Large intestine (tissue), 3 donors: ENCODE data around the gene POU2AF1. TPM values are rescaled to one million over a fixed set of nuclear protein-coding genes. Genes with fewer than 3 reads are reported as not detected.

Experiments used
- DNase-seq, 2 donors: peaks; one replicate each; pipeline versions ENCODE4 v3.0.0 to v3.0.0-alpha.2; 2013
- H3K27ac ChIP-seq: one replicate; pipeline ENCODE4 v1.5.1; 2013; ENCODE audit warnings: low read length
- H3K27me3 ChIP-seq: 2 replicates; pipeline ENCODE4 v1.6.1; 2013; ENCODE audit warnings: low read length; ENCODE audit not compliant: control insufficient read depth, insufficient read depth
- H3K36me3 ChIP-seq: 2 replicates; pipeline ENCODE4 v1.6.1; 2013; ENCODE audit warnings: low read length; ENCODE audit not compliant: control insufficient read depth, insufficient read depth
- H3K4me1 ChIP-seq: one replicate; pipeline ENCODE4 v1.6.1; 2013; ENCODE audit warnings: low read length; ENCODE audit not compliant: control insufficient read depth, insufficient read depth
- H3K4me3 ChIP-seq: one replicate; pipeline ENCODE4 v1.5.1; 2013; ENCODE audit warnings: low read length
- H3K9me3 ChIP-seq: one replicate; pipeline ENCODE4 v1.6.1; 2013; ENCODE audit warnings: mild to moderate bottlenecking, low read depth, low read length, moderate library complexity; ENCODE audit not compliant: control insufficient read depth
- WGBS: methylation state at CpG from one replicate; pipeline ENCODE4 v1.1.5; 2013; ENCODE audit warnings: low lambda C conversion rate; ENCODE audit not compliant: insufficient coverage; 5-methylcytosine and 5-hydroxymethylcytosine counted together
- polyA plus RNA-seq: library from polyadenylated mRNA; unstranded; fragments of 120-200 nt; gene quantifications from one replicate; pipeline ENCODE4 v1.2.1, GENCODE V29; 2013

The POU2AF1 gene
- polyA plus RNA-seq, 1 donor: 1.2 TPM

- H3K27me3 ChIP-seq: no peaks in the 10 kb centered on the region
- H3K9me3 ChIP-seq: no peaks in the 10 kb centered on the region
- WGBS: 86% methylated on average over 2 of the region's 6 CpGs
- H3K4me1 ChIP-seq: peaks cover 5% of the 10 kb centered on the region
- no peak overlapping the region for H3K4me3 ChIP-seq
- no peak overlapping the region for H3K27ac ChIP-seq
- DNase-seq: no peak
- H3K36me3 ChIP-seq: no peaks in the 10 kb centered on the region
These were observed 31.9 kb downstream of the POU2AF1 start for GRCh38 chr11:111347002-111347722.

GRCh38 chr11:111344032-111344431 lies 35.0 kb downstream of the POU2AF1 start:
- Histone ChIP-seq H3K4me3 (no peak overlapping the region), H3K36me3 (no peaks in the 10 kb centered on the region), H3K27me3 (no peaks in the 10 kb centered on the region), H3K27ac (no peak overlapping the region), H3K9me3 (no peaks in the 10 kb centered on the region), H3K4me1 (no peaks in the 10 kb centered on the region)
- DNase-seq: no peak
- no CpG with 5 or more reads among the region's 3 CpGs for WGBS

GRCh38 chr11:111342329-111342728 lies 36.7 kb downstream of the POU2AF1 start:
- 90% methylated on average over 2 of the region's 3 CpGs for WGBS
- Histone ChIP-seq H3K9me3 (no peaks in the 10 kb centered on the region), H3K4me1 (peaks cover 12% of the 10 kb centered on the region), H3K4me3 (no peak overlapping the region), H3K36me3 (no peaks in the 10 kb centered on the region), H3K27me3 (no peaks in the 10 kb centered on the region), H3K27ac (no peak overlapping the region)
- no peak for DNase-seq

- H3K36me3 ChIP-seq: no peaks in the 10 kb centered on the region
- no peak for DNase-seq
- H3K27me3 ChIP-seq: no peaks in the 10 kb centered on the region
- H3K4me1 ChIP-seq: peaks cover 34% of the 10 kb centered on the region
- H3K9me3 ChIP-seq: no peaks in the 10 kb centered on the region
- no peak overlapping the region for H3K4me3 ChIP-seq
- H3K27ac ChIP-seq: no peak overlapping the region
These were observed 39.2 kb downstream of the POU2AF1 start for GRCh38 chr11:111339758-111340388.

GRCh38 chr11:111336582-111337256 lies 42.4 kb downstream of the POU2AF1 start:
- Histone ChIP-seq H3K36me3 (no peaks in the 10 kb centered on the region), H3K4me1 (peaks cover 48% of the 10 kb centered on the region), H3K27ac (peak overlapping the region; percentile 20), H3K27me3 (no peaks in the 10 kb centered on the region), H3K4me3 (no peak overlapping the region), H3K9me3 (no peaks in the 10 kb centered on the region)
- DNase-seq: peak; percentile 57 to 69
- 60% methylated on average over 1 of the region's 2 CpGs for WGBS

- H3K27ac ChIP-seq: peak overlapping the region; percentile 65
- peaks cover 48% of the 10 kb centered on the region for H3K4me1 ChIP-seq
- H3K27me3 ChIP-seq: no peaks in the 10 kb centered on the region
- no peak for DNase-seq
- no CpG with 5 or more reads among the region's 4 CpGs for WGBS
- no peaks in the 10 kb centered on the region for H3K9me3 ChIP-seq
- no peak overlapping the region for H3K4me3 ChIP-seq
- no peaks in the 10 kb centered on the region for H3K36me3 ChIP-seq
These were observed 43.0 kb downstream of the POU2AF1 start for GRCh38 chr11:111336062-111336461.

- Histone ChIP-seq H3K9me3 (no peaks in the 10 kb centered on the region), H3K4me1 (peaks cover 48% of the 10 kb centered on the region), H3K36me3 (no peaks in the 10 kb centered on the region), H3K4me3 (no peak overlapping the region), H3K27me3 (no peaks in the 10 kb centered on the region), H3K27ac (peak overlapping the region; percentile 65)
- WGBS: no CpG with 5 or more reads among the region's 6 CpGs
- peak in 1 of 2 donors; percentile 55 for DNase-seq
These were observed 43.5 kb downstream of the POU2AF1 start for GRCh38 chr11:111335549-111335948.

GRCh38 chr11:111334532-111335502 lies 44.3 kb downstream of the POU2AF1 start:
- Histone ChIP-seq H3K4me3 (no peak overlapping the region), H3K9me3 (no peaks in the 10 kb centered on the region), H3K4me1 (peaks cover 48% of the 10 kb centered on the region), H3K27ac (peak overlapping the region; percentile 65), H3K36me3 (no peaks in the 10 kb centered on the region), H3K27me3 (no peaks in the 10 kb centered on the region)
- WGBS: no CpG with 5 or more reads among the region's 9 CpGs
- DNase-seq: peak; percentile 39 to 74

- no peak overlapping the region for H3K4me3 ChIP-seq
- H3K27me3 ChIP-seq: no peaks in the 10 kb centered on the region
- H3K9me3 ChIP-seq: no peaks in the 10 kb centered on the region
- DNase-seq: no peak
- peaks cover 34% of the 10 kb centered on the region for H3K4me1 ChIP-seq
- H3K36me3 ChIP-seq: no peaks in the 10 kb centered on the region
- no CpG with 5 or more reads among the region's 4 CpGs for WGBS
- no peak overlapping the region for H3K27ac ChIP-seq
These were observed 47.2 kb downstream of the POU2AF1 start for GRCh38 chr11:111331711-111332479.
